ENCODE data around the gene DSCAML1.

Gene DSCAML1

GRCh38 chr11:117489999-117490679 is 306.9 kb downstream of the DSCAML1 start:
- no peak for DNase-seq (ENCODE audit: low spot score)

DNA sequence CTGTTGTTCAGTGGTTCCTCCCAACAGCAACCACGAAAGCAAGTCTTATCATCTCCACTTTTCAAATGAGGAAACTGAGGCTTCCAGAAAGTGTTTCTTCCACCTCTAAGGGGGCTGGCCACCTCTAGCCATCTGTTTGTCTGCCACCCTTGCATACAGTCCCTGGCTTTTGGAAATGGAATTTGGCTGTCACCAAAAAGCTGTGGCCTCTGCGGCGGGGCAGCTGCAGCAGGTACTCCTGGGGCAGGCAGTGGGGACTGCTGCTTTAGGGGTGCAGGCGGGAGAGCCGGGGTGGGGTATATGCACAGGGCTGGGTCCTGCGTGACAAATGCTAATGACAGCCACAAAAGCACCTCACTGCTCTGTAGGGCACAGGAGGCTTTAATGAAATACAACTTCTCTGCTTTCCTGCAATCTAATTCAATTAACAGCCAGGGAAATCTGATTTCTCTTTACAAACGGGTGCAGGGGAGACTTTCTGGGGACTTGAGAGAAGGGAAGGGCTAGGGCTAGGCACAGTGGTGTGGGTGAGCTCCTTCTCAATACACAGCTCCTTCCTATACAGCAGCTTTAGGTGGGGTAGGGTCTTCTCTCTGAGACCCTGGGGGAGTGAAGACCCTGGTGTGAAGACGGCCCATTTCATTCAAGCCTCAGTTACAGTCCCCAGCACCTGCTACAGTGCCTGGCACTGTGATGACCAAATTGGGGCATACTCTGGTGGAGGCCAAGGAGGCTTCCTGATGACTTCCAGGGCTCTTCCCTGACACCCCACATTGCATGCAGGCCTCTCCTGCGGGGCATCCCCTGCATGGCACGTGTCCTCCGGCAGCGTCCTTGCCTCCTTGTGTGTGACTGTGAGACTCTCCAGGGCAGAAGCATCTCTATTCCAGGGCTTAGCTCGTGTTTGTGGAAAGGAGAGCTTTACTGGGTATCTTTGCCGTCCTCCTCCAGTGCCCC is 307.7 kb downstream of the DSCAML1 start:
- no peak for DNase-seq (ENCODE audit: low spot score)

GRCh38 chr11:117486059-117486458 is 311.0 kb downstream of the DSCAML1 start:
- DNase-seq (ENCODE audit: low spot score), result no peak

GRCh38 chr11:117484156-117484555 is 312.9 kb downstream of the DSCAML1 start:
- DNase-seq (ENCODE audit: low spot score), result no peak

- DNase-seq (ENCODE audit: low spot score), result no peak
These were observed 313.6 kb downstream of the DSCAML1 start for GRCh38 chr11:117483372-117483771.

GRCh38 chr11:117482881-117483280 is 314.1 kb downstream of the DSCAML1 start:
- DNase-seq (ENCODE audit: low spot score), result no peak

DNA sequence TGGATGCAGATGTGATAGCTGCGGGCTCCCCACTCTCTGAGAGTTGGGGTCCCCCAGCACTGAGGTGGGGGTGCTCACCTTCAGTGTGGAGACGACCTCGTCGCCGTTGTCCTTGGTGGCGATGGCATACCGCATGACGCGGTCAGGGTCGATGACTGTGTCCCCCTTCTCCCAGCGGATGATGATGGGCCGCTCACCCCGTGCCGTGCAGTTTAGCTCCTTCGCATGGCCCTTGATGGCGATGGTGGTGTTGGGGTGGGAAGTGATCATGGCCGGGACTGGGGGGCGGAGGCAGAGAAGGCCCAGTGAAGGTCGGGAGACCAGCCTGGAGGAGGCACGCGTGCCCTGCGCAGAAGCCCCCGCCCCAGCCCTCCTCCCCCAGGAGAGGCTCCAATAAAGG is 315.1 kb downstream of the DSCAML1 start:
- DNase-seq (ENCODE audit: low spot score), result no peak

DNA sequence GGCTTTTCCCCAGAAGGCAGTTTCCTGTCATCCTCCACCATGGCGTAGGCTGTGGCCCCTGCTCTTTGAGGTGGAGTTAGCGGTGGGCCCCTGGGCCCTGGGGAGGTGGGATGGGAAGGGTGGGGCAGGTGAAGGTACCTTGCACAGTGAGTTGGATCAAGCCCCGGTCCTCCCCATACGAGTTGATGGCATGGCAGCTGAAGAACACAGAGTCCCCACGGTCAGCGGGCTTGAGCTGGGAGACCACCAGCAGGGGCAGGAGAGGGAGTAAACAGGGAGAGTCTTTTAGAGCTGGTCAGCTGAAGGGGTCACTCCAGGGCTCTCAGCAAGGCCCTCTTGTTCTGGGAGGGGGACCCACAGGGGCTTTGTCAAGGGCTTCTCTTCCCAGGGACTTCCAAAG is 316.0 kb downstream of the DSCAML1 start:
- no peak for DNase-seq (ENCODE audit: low spot score)

- no peak for DNase-seq (ENCODE audit: low spot score)
These were observed 316.8 kb downstream of the DSCAML1 start for GRCh38 chr11:117480221-117480620.

GRCh38 chr11:117479372-117479771 is 317.6 kb downstream of the DSCAML1 start:
- no peak for DNase-seq (ENCODE audit: low spot score)

DNA sequence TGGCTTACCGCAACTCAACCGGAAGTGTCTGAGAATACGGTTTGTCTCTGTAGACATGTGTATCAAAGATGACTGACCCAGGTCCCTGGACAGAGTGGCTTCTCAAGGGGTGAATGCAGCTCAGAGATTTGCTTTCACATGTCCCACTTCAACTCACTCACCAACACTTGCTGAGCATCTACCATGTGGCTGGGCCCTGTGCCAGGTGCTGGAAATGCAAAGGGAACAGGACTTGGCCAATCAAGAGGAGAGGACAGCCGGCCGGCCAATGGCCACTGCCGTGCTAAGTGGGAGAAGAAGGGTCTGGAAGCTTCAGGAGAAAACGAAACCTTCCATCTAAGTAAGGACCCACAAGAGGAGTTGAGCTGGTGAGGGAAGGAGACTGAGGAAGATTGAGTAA is 318.1 kb downstream of the DSCAML1 start:
- DNase-seq (ENCODE audit: low spot score), result no peak

- no peak for DNase-seq (ENCODE audit: low spot score)
These were observed 318.7 kb downstream of the DSCAML1 start for GRCh38 chr11:117478126-117478860.

DNA sequence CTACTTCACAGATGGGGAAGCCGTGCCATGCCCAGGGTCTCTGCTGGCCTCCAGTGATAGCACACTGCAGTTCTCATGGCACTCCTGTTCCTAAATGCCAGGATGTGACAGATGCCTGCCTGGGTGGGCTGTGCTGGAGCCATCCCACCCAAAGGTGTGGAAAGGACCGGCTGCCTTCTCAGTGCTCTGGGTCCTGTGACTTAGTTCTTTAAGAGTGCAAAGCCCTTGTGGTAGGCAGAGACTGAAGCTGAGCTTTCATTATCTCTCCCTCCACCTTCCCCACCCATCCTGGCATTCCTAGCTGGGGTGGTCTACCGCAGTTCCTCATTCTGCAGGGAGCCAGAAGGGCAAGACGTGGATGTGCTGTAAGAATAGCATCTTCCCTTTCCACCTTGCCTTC is 319.3 kb downstream of the DSCAML1 start:
- no peak for DNase-seq (ENCODE audit: low spot score)

GRCh38 chr11:117476531-117477142 is 320.4 kb downstream of the DSCAML1 start:
- no peak for DNase-seq (ENCODE audit: low spot score)

GRCh38 chr11:117475716-117476530 is 321.1 kb downstream of the DSCAML1 start:
- DNase-seq (ENCODE audit: low spot score), result no peak

DNA sequence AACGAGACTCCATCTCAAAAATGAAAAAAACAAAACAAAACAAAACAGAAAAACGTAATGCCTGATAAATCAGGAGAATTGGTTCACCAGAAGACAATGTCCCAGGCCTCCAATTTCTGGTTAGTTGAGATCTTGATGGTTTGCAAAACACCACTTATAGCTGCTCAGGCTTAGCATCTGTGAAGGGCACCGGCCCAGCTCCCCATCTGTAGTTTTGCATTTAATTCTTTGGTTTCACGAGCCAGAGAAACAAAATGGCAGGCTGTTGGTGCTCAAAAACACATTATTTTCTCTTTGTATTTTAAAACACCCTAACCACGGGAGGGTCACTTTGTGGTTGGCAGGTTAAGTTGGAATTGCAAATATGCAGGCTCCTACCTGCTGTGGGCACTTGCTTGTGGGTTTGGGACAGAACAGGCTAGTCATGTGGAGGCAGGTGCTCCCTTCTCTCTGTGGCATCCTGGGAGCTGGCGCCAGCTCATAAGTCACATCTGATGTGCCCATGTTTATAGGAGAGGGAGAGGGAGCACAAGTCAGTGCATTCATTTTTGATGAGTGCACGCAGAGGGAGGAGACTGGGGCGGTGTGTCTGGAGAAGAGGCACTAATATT is 323.4 kb downstream of the DSCAML1 start:
- no peak for DNase-seq (ENCODE audit: low spot score)

GRCh38 chr11:117471776-117472175 is 325.2 kb downstream of the DSCAML1 start:
- no peak for DNase-seq (ENCODE audit: low spot score)

GRCh38 chr11:117470576-117470975 is 326.4 kb downstream of the DSCAML1 start:
- DNase-seq (ENCODE audit: low spot score), result no peak

- DNase-seq (ENCODE audit: low spot score), result no peak
These were observed 328.1 kb downstream of the DSCAML1 start for GRCh38 chr11:117468888-117469287.

- no peak for DNase-seq (ENCODE audit: low spot score)
These were observed 329.2 kb downstream of the DSCAML1 start for GRCh38 chr11:117467770-117468169.

DNA sequence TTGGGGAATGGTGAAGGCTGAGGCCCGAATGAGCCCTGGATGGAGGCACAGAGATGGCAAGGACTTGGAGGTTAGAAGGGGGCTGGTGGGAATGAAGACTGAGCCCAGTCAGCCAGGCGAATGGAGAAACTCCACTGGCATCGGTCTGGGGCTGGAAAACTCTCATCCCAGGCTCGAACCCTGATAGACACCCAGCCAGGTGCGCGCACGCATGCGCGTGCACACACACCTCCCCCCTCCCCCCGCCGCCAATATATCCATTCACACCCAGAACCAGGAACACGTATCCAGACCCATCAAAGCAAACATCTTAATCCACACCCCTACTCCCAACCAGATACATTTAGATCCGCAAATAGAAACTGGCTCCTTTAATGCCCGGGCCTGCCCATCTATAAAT is 330.1 kb downstream of the DSCAML1 start:
- DNase-seq (ENCODE audit: low spot score), result no peak

Data from hematopoietic multipotent progenitor cell treated with erythropoietin and hydrocortisone succinate and interleukin-3 and kit ligand, for 15 days (in vitro differentiated cells).